ENCODE data around the gene RPAP3. TPM values are rescaled to one million over a fixed set of nuclear protein-coding genes. Genes with fewer than 3 reads are reported as not detected.

RPAP3 gene
- polyA plus RNA-seq, 3 donors, result 9.6 to 20.6 (median 19.0) TPM

DNA sequence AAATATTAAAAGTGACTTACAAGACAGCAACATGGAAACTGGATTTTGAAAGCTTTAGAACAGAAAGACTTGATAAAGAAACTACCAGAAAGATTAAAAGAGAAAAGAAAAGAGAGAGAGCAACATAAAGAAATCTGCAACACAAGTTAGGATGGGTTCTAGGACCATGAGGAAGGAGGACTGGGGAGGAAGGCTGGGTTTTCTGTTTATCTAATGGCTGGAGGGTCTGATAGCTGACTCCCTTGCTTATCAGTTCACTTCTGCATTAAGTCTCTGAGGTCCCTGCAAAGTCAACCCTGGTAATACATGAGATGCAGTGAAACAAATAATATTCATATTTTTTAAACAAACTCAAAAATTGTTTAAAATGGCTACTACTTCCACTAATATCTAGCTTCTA, 90.1 kb downstream of the RPAP3 start:
- intact Hi-C loops (cut with micrococcal nuclease), result no loop called here
- Histone ChIP-seq H3K9me3 (replicated peaks in 1 of 2; ENCODE audit: control insufficient read depth in 1 of 2, insufficient read depth in 1 of 2, low read length in 2 of 2) (peaks cover 8 to 12% of the 10 kb centered on the region in 2 donors), H4K20me1 (ENCODE audit: insufficient read depth, low read length) (no peaks in the 10 kb centered on the region), H3K36me3 (replicated peaks in 1 of 2; ENCODE audit: control insufficient read depth in 1 of 2, insufficient read depth in 2 of 2, low read length in 2 of 2) (no peaks in the 10 kb centered on the region), H3K27me3 (ENCODE audit: control insufficient read depth in 2 of 2, insufficient read depth in 2 of 2, low read length in 2 of 2) (no peaks in the 10 kb centered on the region), H3K27ac (ENCODE audit: low read depth in 1 of 2, low read length in 2 of 2) (no peak overlapping the region), H3K9ac (ENCODE audit: insufficient read depth, low read length, poor library complexity, severe bottlenecking) (no peak overlapping the region), H3K4me1 (ENCODE audit: control insufficient read depth in 1 of 2, insufficient read depth in 2 of 2, low read length in 2 of 2) (no peaks in the 10 kb centered on the region), H3K4me3 (replicated peaks in 1 of 3; ENCODE audit: low read depth in 2 of 3, low read length in 3 of 3) (no peak overlapping the region), H3K79me2 (ENCODE audit: insufficient read depth, low read length) (no peaks in the 10 kb centered on the region), H2AFZ (ENCODE audit: insufficient read depth, low read depth, low read length, poor library complexity, severe bottlenecking) (no peak overlapping the region), H3K4me2 (replicated peaks; ENCODE audit: extremely low read depth, low read length, poor library complexity, severe bottlenecking) (no peak overlapping the region)
- TF ChIP-seq, protein P1, sequence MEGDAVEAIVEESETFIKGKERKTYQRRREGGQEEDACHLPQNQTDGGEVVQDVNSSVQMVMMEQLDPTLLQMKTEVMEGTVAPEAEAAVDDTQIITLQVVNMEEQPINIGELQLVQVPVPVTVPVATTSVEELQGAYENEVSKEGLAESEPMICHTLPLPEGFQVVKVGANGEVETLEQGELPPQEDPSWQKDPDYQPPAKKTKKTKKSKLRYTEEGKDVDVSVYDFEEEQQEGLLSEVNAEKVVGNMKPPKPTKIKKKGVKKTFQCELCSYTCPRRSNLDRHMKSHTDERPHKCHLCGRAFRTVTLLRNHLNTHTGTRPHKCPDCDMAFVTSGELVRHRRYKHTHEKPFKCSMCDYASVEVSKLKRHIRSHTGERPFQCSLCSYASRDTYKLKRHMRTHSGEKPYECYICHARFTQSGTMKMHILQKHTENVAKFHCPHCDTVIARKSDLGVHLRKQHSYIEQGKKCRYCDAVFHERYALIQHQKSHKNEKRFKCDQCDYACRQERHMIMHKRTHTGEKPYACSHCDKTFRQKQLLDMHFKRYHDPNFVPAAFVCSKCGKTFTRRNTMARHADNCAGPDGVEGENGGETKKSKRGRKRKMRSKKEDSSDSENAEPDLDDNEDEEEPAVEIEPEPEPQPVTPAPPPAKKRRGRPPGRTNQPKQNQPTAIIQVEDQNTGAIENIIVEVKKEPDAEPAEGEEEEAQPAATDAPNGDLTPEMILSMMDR (IDR thresholded peaks at IDR 0.05), result no peak
- Mint-ChIP-seq H3K4me3 (no peak overlapping the region), H3K27me3 (ENCODE audit: low read depth in 3 of 3) (peaks cover 1 to 2% (median 1%) of the 10 kb centered on the region in 3 donors), H3K36me3 (peaks cover 0 to 6% of the 10 kb centered on the region in 2 donors), H3K4me1 (peaks cover 5% of the 10 kb centered on the region), H3K27ac (no peak overlapping the region), H3K9me3 (peaks cover 5 to 16% (median 14%) of the 10 kb centered on the region in 7 donors)
- no peak for DNase-seq

DNA sequence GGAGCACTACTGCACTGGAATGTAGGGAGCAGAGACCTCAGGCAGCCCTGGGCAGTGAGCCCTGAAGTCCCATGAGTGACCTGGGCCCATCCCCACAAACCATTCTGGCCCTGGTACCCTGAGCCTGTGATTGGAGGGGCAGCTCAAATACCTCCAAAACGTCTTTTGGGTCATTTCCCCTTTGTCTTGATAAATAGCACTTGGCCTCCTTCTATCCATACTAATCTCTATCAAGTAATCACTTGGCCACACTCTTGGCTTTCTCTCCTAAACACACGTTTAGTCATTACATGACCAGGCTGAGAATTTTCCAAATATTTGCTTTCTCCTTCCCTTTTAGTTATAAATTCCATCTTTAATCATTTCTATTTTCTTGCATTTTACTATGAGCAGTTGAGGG, 91.3 kb downstream of the RPAP3 start:
- intact Hi-C loops (cut with micrococcal nuclease), result no loop called here
- TF ChIP-seq, protein P1 (IDR thresholded peaks at IDR 0.05), result no peak
- Histone ChIP-seq H3K9ac (ENCODE audit: insufficient read depth, low read length, poor library complexity, severe bottlenecking) (no peak overlapping the region), H3K79me2 (ENCODE audit: insufficient read depth, low read length) (no peaks in the 10 kb centered on the region), H3K4me1 (ENCODE audit: control insufficient read depth in 1 of 2, insufficient read depth in 2 of 2, low read length in 2 of 2) (no peaks in the 10 kb centered on the region), H2AFZ (ENCODE audit: insufficient read depth, low read depth, low read length, poor library complexity, severe bottlenecking) (no peak overlapping the region), H4K20me1 (ENCODE audit: insufficient read depth, low read length) (no peaks in the 10 kb centered on the region), H3K4me2 (replicated peaks; ENCODE audit: extremely low read depth, low read length, poor library complexity, severe bottlenecking) (no peak overlapping the region), H3K27me3 (ENCODE audit: control insufficient read depth in 2 of 2, insufficient read depth in 2 of 2, low read length in 2 of 2) (no peaks in the 10 kb centered on the region), H3K27ac (ENCODE audit: low read depth in 1 of 2, low read length in 2 of 2) (no peak overlapping the region), H3K36me3 (replicated peaks in 1 of 2; ENCODE audit: control insufficient read depth in 1 of 2, insufficient read depth in 2 of 2, low read length in 2 of 2) (no peaks in the 10 kb centered on the region), H3K4me3 (replicated peaks in 1 of 3; ENCODE audit: low read depth in 2 of 3, low read length in 3 of 3) (no peak overlapping the region), H3K9me3 (replicated peaks in 1 of 2; ENCODE audit: control insufficient read depth in 1 of 2, insufficient read depth in 1 of 2, low read length in 2 of 2) (peaks cover 8 to 12% of the 10 kb centered on the region in 2 donors)
- Mint-ChIP-seq H3K36me3 (peaks cover 0 to 2% of the 10 kb centered on the region in 2 donors), H3K27me3 (ENCODE audit: low read depth in 3 of 3) (peaks cover 0 to 1% (median 1%) of the 10 kb centered on the region in 3 donors), H3K4me1 (peaks cover 6% of the 10 kb centered on the region), H3K27ac (no peak overlapping the region), H3K9me3 (peaks cover 5 to 16% (median 14%) of the 10 kb centered on the region in 7 donors), H3K4me3 (no peak overlapping the region)
- DNase-seq, result no peak
- no CpG with 5 or more reads among the region's 2 CpGs for WGBS (ENCODE audit: insufficient coverage)
